Panc1 (cell line): Measurements from ENCODE around the gene FRYL. TPM values are rescaled to one million over a fixed set of nuclear protein-coding genes. Genes with fewer than 3 reads are reported as not detected.

Source experiments
- ATAC-seq: fragments of 200-7000 bp; cut with Tn5 transposase; 2 replicates; pipeline ENCODE4 v1.9.1; 2020; ENCODE audit warnings: mild to moderate bottlenecking, moderate library complexity
- BruUV-seq: library from RNA; stranded (reverse); fragments of 400-500 nt; replicated peaks from 2 replicates; lab custom pipeline; 2021; lab: Mats Ljungman, UMichigan
- CTCF ChIA-PET: fragments of 300-600 bp; sonication (Branson Sonifier 250); formaldehyde crosslinking; loops from one replicate; lab custom pipeline; 2022; ENCODE audit warnings: antibody characterized with exemption; lab: Charles Lee
- POLR2A ChIA-PET: fragments of 300-600 bp; sonication (Branson Sonifier 250); formaldehyde crosslinking; loops from one replicate; lab custom pipeline; 2022; ENCODE audit warnings: antibody characterized with exemption; lab: Charles Lee
- DNase-seq: peaks from one replicate; pipeline ENCODE4 v3.0.0-alpha.2; 2010; ENCODE audit warnings: low read depth, low spot score
- H3K27ac ChIP-seq: 2 replicates; pipeline ENCODE4 v1.5.1; 2011; ENCODE audit warnings: mild to moderate bottlenecking, low read length, inconsistent platforms
- H3K27me3 ChIP-seq: fragments of 200-500 bp; sonication (Bioruptor generic); 2 replicates; pipeline ENCODE4 v1.6.0; 2014; ENCODE audit warnings: low read length, inconsistent platforms; ENCODE audit not compliant: control insufficient read depth, insufficient read depth
- H3K36me3 ChIP-seq: fragments of 200-500 bp; sonication (Bioruptor generic); 2 replicates; pipeline ENCODE4 v1.5.1; 2014; ENCODE audit warnings: inconsistent platforms, mild to moderate bottlenecking, low read length, moderate library complexity; ENCODE audit not compliant: control insufficient read depth, insufficient read depth
- H3K4me1 ChIP-seq: 2 replicates; pipeline ENCODE4 v1.5.1; 2011; ENCODE audit warnings: inconsistent platforms, mild to moderate bottlenecking, low read length, moderate library complexity; ENCODE audit not compliant: control insufficient read depth, insufficient read depth
- H3K4me3 ChIP-seq, 2 experiments: 2 replicates each; pipeline ENCODE4 v1.5.1; 2011 to 2012; ENCODE audit warnings: low read depth in 2 of 2, low read length in 2 of 2, mild to moderate bottlenecking in 2 of 2, inconsistent platforms in 1 of 2, moderate library complexity in 1 of 2
- H3K9me3 ChIP-seq: fragments of 200-500 bp; sonication (Bioruptor generic); 2 replicates; pipeline ENCODE4 v1.5.1; 2014; ENCODE audit warnings: low read depth, mild to moderate bottlenecking, inconsistent platforms, low read length, moderate library complexity; ENCODE audit not compliant: control insufficient read depth, insufficient read depth
- POLR2AphosphoS5 ChIP-seq: IDR thresholded peaks from 2 replicates; pipeline ENCODE4 v1.6.1; 2012; ENCODE audit warnings: mild to moderate bottlenecking, low read depth, low read length, moderate library complexity
- SIN3A ChIP-seq: IDR thresholded peaks from 2 replicates; pipeline ENCODE4 v1.6.1; 2012; ENCODE audit warnings: low read depth, mild to moderate bottlenecking, low read length, moderate library complexity, borderline replicate concordance; ENCODE audit not compliant: insufficient read depth
- TCF7L2 ChIP-seq: IDR thresholded peaks from 2 replicates; pipeline ENCODE4 v1.6.1; 2011; ENCODE audit warnings: mild to moderate bottlenecking, low read depth, low read length, inconsistent platforms
- in situ Hi-C: cut with HindIII; loops from 2 replicates; pipeline ENCODE4 v1.10.0; 2016; ENCODE audit warnings: low sequenced_read_pairs, low pct_unique_long_range_greater_than_20kb
- intact Hi-C: fragments of 100-400 bp; cut with micrococcal nuclease; formaldehyde crosslinking; loops from one replicate; pipeline ENCODE4 v1.10.0; 2022; ENCODE audit not compliant: unreplicated experiment
- total RNA-seq: library from RNA; stranded (reverse); gene quantifications from one replicate; pipeline ENCODE4 v1.2.1, GENCODE V29; 2021; ENCODE audit not compliant: unreplicated experiment
- TF ChIP-seq, protein P1 (sequence below), 2 experiments: IDR thresholded peaks; 2 replicates each; pipeline ENCODE4 v1.6.1; 2011 to 2012; ENCODE audit warnings: low read depth in 2 of 2, control low read depth in 1 of 2, low read length in 1 of 2, mild to moderate bottlenecking in 1 of 2, moderate library complexity in 1 of 2; ENCODE audit not compliant: insufficient read depth in 1 of 2
- TF ChIP-seq, protein P2 (sequence below): fragments of 450-650 bp; IDR thresholded peaks from 2 replicates; pipeline ENCODE4 v1.5.1; 2017; ENCODE audit warnings: mild to moderate bottlenecking

FRYL gene
- total RNA-seq, 1 experiment from 2014 or later = 47.5 TPM

DNA sequence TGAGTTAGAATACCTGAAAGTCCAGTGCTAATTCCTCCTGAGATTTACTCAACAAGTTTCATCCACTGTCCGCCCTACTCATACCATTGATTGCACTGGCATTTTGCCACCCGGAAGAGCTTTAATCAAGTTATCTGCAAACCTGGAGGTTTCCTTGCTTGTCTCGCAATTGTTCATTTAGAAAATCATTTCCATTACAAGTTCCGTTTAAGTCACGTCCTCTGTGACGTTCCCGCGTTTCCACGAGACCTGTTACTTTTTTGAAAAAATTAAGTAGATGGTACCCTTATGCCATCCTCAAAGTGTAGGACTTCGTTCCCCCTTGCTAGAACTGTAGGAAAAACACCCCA, 761 bp upstream of the FRYL start:
- ChIA-PET CTCF (no interaction called here), POLR2A (interaction anchor here (0.7 kb wide), 1 partner anchor 180 kb away, joined by 3 read pairs; no protein-coding TSS in a partner anchor)
- no peaks in the 10 kb centered on the region for H3K9me3 ChIP-seq
- intact Hi-C loops (loop anchor here (5.0 kb wide), 1 partner anchor 204 kb away; no protein-coding TSS in a partner anchor), in situ Hi-C loops (no loop called here)
- DNase-seq = no peak
- H3K36me3 ChIP-seq = peaks cover 3% of the 10 kb centered on the region; the same call in 1 of the 2 replicates
- ATAC-seq = no peak
- no peaks in the 10 kb centered on the region for H3K27me3 ChIP-seq
- BruUV-seq = TSS peak; percentile 96
- H3K4me3 ChIP-seq = peak overlapping the region; percentile 78 to 84
- H3K27ac ChIP-seq = peak overlapping the region; percentile 92
- no peak for TF ChIP-seq POLR2AphosphoS5
- TF ChIP-seq SIN3A = no peak
- TF ChIP-seq TCF7L2 = no peak
- TF ChIP-seq, protein P1, sequence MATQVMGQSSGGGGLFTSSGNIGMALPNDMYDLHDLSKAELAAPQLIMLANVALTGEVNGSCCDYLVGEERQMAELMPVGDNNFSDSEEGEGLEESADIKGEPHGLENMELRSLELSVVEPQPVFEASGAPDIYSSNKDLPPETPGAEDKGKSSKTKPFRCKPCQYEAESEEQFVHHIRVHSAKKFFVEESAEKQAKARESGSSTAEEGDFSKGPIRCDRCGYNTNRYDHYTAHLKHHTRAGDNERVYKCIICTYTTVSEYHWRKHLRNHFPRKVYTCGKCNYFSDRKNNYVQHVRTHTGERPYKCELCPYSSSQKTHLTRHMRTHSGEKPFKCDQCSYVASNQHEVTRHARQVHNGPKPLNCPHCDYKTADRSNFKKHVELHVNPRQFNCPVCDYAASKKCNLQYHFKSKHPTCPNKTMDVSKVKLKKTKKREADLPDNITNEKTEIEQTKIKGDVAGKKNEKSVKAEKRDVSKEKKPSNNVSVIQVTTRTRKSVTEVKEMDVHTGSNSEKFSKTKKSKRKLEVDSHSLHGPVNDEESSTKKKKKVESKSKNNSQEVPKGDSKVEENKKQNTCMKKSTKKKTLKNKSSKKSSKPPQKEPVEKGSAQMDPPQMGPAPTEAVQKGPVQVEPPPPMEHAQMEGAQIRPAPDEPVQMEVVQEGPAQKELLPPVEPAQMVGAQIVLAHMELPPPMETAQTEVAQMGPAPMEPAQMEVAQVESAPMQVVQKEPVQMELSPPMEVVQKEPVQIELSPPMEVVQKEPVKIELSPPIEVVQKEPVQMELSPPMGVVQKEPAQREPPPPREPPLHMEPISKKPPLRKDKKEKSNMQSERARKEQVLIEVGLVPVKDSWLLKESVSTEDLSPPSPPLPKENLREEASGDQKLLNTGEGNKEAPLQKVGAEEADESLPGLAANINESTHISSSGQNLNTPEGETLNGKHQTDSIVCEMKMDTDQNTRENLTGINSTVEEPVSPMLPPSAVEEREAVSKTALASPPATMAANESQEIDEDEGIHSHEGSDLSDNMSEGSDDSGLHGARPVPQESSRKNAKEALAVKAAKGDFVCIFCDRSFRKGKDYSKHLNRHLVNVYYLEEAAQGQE (IDR thresholded peaks at IDR 0.05; ENCODE audit: insufficient read depth in 1 of 2, low read depth in 2 of 2, low read length in 1 of 2) = no peak
- TF ChIP-seq, protein P2, sequence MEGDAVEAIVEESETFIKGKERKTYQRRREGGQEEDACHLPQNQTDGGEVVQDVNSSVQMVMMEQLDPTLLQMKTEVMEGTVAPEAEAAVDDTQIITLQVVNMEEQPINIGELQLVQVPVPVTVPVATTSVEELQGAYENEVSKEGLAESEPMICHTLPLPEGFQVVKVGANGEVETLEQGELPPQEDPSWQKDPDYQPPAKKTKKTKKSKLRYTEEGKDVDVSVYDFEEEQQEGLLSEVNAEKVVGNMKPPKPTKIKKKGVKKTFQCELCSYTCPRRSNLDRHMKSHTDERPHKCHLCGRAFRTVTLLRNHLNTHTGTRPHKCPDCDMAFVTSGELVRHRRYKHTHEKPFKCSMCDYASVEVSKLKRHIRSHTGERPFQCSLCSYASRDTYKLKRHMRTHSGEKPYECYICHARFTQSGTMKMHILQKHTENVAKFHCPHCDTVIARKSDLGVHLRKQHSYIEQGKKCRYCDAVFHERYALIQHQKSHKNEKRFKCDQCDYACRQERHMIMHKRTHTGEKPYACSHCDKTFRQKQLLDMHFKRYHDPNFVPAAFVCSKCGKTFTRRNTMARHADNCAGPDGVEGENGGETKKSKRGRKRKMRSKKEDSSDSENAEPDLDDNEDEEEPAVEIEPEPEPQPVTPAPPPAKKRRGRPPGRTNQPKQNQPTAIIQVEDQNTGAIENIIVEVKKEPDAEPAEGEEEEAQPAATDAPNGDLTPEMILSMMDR = no peak
- H3K4me1 ChIP-seq = peaks cover 18% of the 10 kb centered on the region

GRCh38 chr4:48779095-48779997, 733 bp downstream of the FRYL start:
- CTCF ChIA-PET = no interaction called here
- POLR2A ChIA-PET = no interaction called here

More at GRCh38 chr4:48779095-48779997, 733 bp downstream of the FRYL start:
- no peaks in the 10 kb centered on the region for H3K9me3 ChIP-seq
- TF ChIP-seq SIN3A = no peak
- TF ChIP-seq, protein P2 = peak; percentile 27
- in situ Hi-C loops (no loop called here), intact Hi-C loops (no loop called here)
- no peak for DNase-seq
- ATAC-seq = peak; percentile 61
- H3K4me3 ChIP-seq = peak overlapping the region; percentile 80 to 89
- H3K4me1 ChIP-seq = peaks cover 25% of the 10 kb centered on the region
- peaks cover 3% of the 10 kb centered on the region; the same call in 1 of the 2 replicates for H3K36me3 ChIP-seq
- H3K27me3 ChIP-seq = no peaks in the 10 kb centered on the region
- peak overlapping the region; percentile 82 for H3K27ac ChIP-seq
- TSS peak; percentile 55 for BruUV-seq
